ENCODE data around the gene MRPL12. TPM values are rescaled to one million over a fixed set of nuclear protein-coding genes. Genes with fewer than 3 reads are reported as not detected.
A peak's percentile ranks its signal among the peaks of the same experiment; 100 is the strongest.
"Not testable (repeated sequence)": the region's sequence is repeated elsewhere in the genome, so short reads cannot be mapped to it uniquely, and the experiment has no call there.

The MRPL12 gene
- total RNA-seq, 3 donors from 2014 or later = 18.4 to 32.3 (median 32.1) TPM

DNA sequence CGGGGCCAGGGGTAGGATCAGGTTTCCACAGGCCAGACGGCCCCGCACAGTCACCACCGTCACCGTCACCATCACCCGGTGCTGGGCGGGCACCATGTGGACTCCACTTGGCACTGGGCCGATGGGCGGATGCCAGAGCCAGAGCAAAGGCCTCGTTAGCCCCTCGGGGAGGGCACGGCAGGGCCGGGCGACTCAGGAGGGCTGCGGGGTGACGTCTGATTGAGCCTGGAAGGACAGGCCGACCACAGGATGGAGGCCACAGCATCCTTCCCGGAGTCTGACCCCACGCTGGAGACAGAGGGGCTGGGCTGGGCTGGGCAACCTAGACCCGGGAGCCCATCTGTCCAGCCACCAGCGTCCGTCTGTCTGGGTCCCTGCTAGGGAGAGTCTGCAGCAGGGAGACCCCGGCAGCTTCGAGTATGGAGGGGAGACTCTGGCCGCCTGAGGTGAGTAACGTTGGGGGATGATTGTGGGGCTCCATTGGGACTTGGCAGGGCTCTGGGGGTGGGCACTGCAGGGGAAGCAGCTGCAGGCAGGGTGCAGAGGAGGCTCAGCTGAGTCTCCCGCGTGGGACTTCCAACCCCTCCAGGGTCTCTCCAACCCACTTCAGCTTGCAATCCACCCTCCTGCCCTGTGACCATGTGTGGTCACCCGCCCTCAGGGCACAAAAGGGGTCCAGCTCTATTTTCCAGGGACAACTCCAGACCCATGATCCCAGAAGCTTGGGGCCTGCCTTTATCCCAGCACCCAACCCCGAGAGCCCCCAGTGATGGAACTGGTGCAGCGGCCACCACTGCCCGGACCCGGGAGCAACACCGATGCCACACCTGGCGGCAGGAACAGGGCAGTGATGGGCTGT lies 31.5 kb downstream of the MRPL12 start:
- Histone ChIP-seq H3K27me3 (peaks cover 0 to 3% of the 10 kb centered on the region in 2 donors), H3K4me3 (no peak overlapping the region), H3K27ac (no peak overlapping the region), H3K36me3 (no peaks in the 10 kb centered on the region), H3K9me3 (no peaks in the 10 kb centered on the region), H3K4me1 (no peaks in the 10 kb centered on the region)
- intact Hi-C loops (cut with DNase I; ENCODE audit: low total_unique reads) = no loop called here
- DNase-seq (ENCODE audit: low spot score in 2 of 2) = no peak
- TF ChIP-seq POLR2AphosphoS5 (IDR thresholded peaks at IDR 0.05) (no peak), POLR2A (IDR thresholded peaks at IDR 0.05) (no peak)
- TF ChIP-seq, protein P1, sequence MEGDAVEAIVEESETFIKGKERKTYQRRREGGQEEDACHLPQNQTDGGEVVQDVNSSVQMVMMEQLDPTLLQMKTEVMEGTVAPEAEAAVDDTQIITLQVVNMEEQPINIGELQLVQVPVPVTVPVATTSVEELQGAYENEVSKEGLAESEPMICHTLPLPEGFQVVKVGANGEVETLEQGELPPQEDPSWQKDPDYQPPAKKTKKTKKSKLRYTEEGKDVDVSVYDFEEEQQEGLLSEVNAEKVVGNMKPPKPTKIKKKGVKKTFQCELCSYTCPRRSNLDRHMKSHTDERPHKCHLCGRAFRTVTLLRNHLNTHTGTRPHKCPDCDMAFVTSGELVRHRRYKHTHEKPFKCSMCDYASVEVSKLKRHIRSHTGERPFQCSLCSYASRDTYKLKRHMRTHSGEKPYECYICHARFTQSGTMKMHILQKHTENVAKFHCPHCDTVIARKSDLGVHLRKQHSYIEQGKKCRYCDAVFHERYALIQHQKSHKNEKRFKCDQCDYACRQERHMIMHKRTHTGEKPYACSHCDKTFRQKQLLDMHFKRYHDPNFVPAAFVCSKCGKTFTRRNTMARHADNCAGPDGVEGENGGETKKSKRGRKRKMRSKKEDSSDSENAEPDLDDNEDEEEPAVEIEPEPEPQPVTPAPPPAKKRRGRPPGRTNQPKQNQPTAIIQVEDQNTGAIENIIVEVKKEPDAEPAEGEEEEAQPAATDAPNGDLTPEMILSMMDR (IDR thresholded peaks at IDR 0.05) = no peak

DNA sequence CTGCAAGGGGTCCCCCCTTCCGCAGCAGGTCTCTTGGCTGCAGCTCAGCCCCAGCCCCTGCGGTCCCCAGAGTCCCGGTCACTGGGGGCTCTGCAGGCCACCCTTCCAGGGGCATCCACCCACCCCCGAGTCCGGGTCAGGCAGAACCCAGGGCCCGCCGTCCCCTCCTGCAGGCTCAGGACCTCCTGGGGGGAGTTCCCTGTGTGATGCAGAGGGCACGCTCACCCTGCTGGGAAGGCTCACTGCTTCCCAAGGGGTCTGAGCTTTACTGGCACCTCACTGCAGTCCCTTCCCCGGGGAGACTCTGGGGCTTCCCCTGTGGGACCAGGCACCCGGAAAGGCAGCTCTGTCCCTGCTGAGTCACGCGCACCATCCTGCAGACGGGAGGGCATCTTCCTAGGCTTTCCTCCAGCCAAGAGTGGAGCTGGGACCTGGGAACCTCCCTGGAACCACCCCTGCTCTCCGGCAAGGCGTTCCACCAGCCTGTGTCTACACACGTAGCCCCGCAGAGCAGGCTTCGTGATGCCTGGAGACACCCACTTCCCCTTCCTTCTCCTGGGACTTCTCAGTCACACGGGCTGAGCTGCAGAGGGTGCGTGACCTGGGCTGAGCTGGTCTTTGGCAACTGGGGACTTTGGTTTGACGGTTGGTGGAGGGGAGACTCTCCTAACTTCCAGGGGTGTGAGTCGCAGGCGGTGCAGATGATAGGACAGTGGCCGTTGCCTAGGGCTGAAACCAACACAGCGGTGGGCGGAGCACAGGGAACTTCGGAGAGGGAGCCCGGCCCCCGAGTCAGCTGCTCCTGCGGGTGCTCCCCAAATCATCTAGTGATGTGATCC lies 32.3 kb downstream of the MRPL12 start:
- DNase-seq (ENCODE audit: low spot score in 2 of 2) = no peak
- H3K36me3 ChIP-seq = no peaks in the 10 kb centered on the region
- H3K9me3 ChIP-seq = no peaks in the 10 kb centered on the region
- peaks cover 0 to 3% of the 10 kb centered on the region in 2 donors for H3K27me3 ChIP-seq
- intact Hi-C loops (cut with DNase I; ENCODE audit: low total_unique reads) = no loop called here
- H3K4me3 ChIP-seq = peak overlapping the region; percentile 4 to 58 (median 39)
- TF ChIP-seq, protein P1 (IDR thresholded peaks at IDR 0.05) = no peak
- TF ChIP-seq POLR2A (IDR thresholded peaks at IDR 0.05) (no peak), POLR2AphosphoS5 (IDR thresholded peaks at IDR 0.05) (no peak)
- peak overlapping the region; percentile 2 to 36 for H3K27ac ChIP-seq
- no peaks in the 10 kb centered on the region for H3K4me1 ChIP-seq

DNA sequence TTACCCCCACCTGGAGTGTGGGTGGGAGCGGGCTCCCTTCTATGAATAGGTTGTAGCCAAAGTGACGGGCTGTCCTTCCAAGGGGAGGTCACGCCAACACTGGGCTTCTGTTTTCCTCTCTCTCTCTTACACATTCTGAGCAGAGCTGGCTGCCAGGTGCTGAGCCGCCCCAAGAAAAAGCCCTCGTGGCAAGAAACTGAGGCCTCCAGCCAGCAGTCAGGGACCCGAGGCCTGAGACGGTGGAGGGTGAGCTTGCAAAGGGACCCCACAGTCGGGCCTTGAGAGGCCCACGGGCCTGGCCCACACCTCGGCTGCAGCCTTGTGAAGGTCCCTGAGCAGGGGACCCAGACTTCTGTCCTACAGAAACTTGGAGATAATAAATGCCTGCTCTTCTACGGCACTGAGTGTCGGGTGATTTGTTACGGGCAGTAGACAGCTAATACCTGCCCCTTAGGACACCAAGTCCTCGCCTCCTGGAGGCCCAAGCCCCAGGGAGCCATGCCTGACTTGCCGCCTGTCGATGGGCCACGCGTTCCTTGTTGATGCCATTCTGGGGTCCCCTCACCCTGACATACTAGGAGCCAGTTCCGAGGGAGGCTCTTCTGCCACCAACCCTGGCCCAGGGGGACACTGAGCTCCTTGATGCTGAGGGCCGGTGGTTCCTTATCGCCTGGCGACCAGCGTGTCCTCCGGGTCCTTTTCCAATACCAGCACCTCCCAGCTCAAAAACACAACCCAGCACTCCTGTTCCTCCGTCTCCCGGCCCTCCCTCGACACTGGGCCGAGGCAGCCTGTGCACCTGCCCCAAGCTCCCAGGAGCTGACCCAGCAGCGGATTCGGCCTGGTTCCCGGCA lies 35.0 kb downstream of the MRPL12 start:
- Histone ChIP-seq H3K4me3 (no peak overlapping the region), H3K36me3 (no peaks in the 10 kb centered on the region), H3K27me3 (peaks cover 0 to 4% of the 10 kb centered on the region in 2 donors), H3K27ac (no peak overlapping the region), H3K4me1 (no peaks in the 10 kb centered on the region), H3K9me3 (no peaks in the 10 kb centered on the region)
- TF ChIP-seq POLR2A (IDR thresholded peaks at IDR 0.05) = no peak
- TF ChIP-seq, protein P1 (IDR thresholded peaks at IDR 0.05) = no peak
- no peak for TF ChIP-seq POLR2AphosphoS5 (IDR thresholded peaks at IDR 0.05)
- intact Hi-C loops (cut with DNase I; ENCODE audit: low total_unique reads) = no loop called here
- DNase-seq (ENCODE audit: low spot score in 2 of 2) = no peak

DNA sequence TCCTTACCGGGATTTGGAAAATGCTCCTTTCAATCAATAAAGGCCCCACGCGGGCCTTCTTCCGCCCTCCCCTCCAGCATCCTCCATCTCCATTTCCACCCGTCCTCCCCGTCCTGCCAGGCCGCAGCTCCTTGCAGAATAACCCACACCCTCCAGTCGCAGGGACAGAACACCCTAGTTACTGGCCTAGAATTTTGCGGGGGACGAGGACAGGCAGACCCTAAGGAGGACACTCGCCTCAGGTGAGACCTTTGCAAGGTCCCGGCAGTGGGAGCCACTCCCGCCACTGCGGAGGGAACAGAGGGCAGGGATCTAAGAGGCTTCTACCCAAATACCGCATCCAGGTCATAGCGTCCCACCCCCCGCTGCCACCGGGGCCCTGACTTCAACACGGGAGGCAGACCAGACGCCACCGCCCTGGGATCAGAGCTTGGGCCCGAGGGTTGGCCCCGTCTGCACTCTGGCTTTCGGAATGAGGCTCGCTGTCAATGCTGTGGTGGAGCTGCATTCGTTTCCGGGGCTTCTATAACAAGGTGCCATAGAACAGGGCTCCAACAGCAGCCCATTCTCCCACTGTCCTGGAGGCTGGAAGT lies 35.7 kb downstream of the MRPL12 start:
- no peak overlapping the region for H3K4me3 ChIP-seq
- TF ChIP-seq POLR2A (IDR thresholded peaks at IDR 0.05) (no peak), POLR2AphosphoS5 (IDR thresholded peaks at IDR 0.05) (no peak)
- TF ChIP-seq, protein P1 (IDR thresholded peaks at IDR 0.05) = no peak
- H3K27ac ChIP-seq = no peak overlapping the region
- DNase-seq (ENCODE audit: low spot score in 2 of 2) = no peak
- H3K9me3 ChIP-seq = no peaks in the 10 kb centered on the region
- no peaks in the 10 kb centered on the region for H3K36me3 ChIP-seq
- peaks cover 0 to 4% of the 10 kb centered on the region in 2 donors for H3K27me3 ChIP-seq
- no peaks in the 10 kb centered on the region for H3K4me1 ChIP-seq
- intact Hi-C loops (cut with DNase I; ENCODE audit: low total_unique reads) = no loop called here

DNA sequence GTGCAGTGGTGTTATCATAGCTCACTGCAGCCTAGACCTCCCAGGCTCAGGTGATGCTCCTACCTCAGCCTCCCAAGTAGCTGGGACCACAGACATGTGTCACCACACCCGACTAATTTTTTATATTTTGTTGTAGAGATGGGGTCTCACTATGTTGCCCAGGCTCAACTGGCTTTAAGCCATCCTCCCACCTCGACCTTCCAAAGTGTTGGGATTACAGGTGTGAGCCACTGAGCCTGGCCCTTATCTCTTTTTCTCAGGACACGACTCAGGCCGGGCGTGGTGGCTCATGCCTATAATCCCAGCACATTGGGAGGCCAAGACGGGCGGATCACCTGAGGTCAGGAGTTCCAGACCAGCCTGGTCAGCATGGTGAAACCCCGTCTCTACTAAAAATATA lies 36.4 kb downstream of the MRPL12 start:
- DNase-seq (ENCODE audit: low spot score in 2 of 2); H3K36me3 ChIP-seq; H3K4me3 ChIP-seq; H3K27ac ChIP-seq; H3K9me3 ChIP-seq; H3K27me3 ChIP-seq; intact Hi-C loops (cut with DNase I; ENCODE audit: low total_unique reads); H3K4me1 ChIP-seq: not testable (repeated sequence)

Measured in breast epithelium (tissue), 4 donors.